ENCODE results near the gene TSC22D4.
"Not testable (repeated sequence)": the region's sequence is repeated elsewhere in the genome, so short reads cannot be mapped to it uniquely, and the experiment has no call there.

The TSC22D4 gene

GRCh38 chr7:100472854-100473499, 6.0 kb downstream of the TSC22D4 start:
- DNase-seq (ENCODE audit: low spot score): no peak

- no peak for DNase-seq (ENCODE audit: low spot score)
Measured at GRCh38 chr7:100472121-100472851, 6.7 kb downstream of the TSC22D4 start.

- DNase-seq (ENCODE audit: low spot score): no peak
Measured at GRCh38 chr7:100471021-100471420, 8.0 kb downstream of the TSC22D4 start.

- DNase-seq (ENCODE audit: low spot score): peak; percentile 79
Measured at GRCh38 chr7:100469227-100470044, 9.6 kb downstream of the TSC22D4 start.

- peak; percentile 95 for DNase-seq (ENCODE audit: low spot score)
Measured at GRCh38 chr7:100467638-100468373, 11.2 kb downstream of the TSC22D4 start.

- no peak for DNase-seq (ENCODE audit: low spot score)
Measured at GRCh38 chr7:100466653-100467605, 12.1 kb downstream of the TSC22D4 start.

GRCh38 chr7:100465702-100466311, 13.2 kb downstream of the TSC22D4 start:
- peak; percentile 97 for DNase-seq (ENCODE audit: low spot score)

GRCh38 chr7:100465299-100465698, 13.7 kb downstream of the TSC22D4 start:
- no peak for DNase-seq (ENCODE audit: low spot score)

- no peak for DNase-seq (ENCODE audit: low spot score)
Measured at GRCh38 chr7:100464791-100465190, 14.2 kb downstream of the TSC22D4 start.

- no peak for DNase-seq (ENCODE audit: low spot score)
Measured at GRCh38 chr7:100464210-100464660, 14.8 kb downstream of the TSC22D4 start, which contains the start of gene SPACDR. SPACDR (minus strand) TSS chr7:100464260; CDS start chr7:100464025, 235 bp downstream.

- DNase-seq (ENCODE audit: low spot score): no peak
Measured at GRCh38 chr7:100457033-100457432, 22.0 kb downstream of the TSC22D4 start.

GRCh38 chr7:100456562-100456961, 22.5 kb downstream of the TSC22D4 start:
- DNase-seq (ENCODE audit: low spot score): no peak

GRCh38 chr7:100455206-100455605, 23.8 kb downstream of the TSC22D4 start:
- no peak for DNase-seq (ENCODE audit: low spot score)

- not testable (repeated sequence) for DNase-seq (ENCODE audit: low spot score)
Measured at GRCh38 chr7:100453854-100454253, 25.2 kb downstream of the TSC22D4 start.

- DNase-seq (ENCODE audit: low spot score): no peak
Measured at GRCh38 chr7:100452513-100452912, 26.5 kb downstream of the TSC22D4 start.

GRCh38 chr7:100449190-100449795, 29.7 kb downstream of the TSC22D4 start:
- no peak for DNase-seq (ENCODE audit: low spot score)

- not testable (repeated sequence) for DNase-seq (ENCODE audit: low spot score)
Measured at GRCh38 chr7:100447363-100447762, 31.7 kb downstream of the TSC22D4 start.

GRCh38 chr7:100446040-100446439, 33.0 kb downstream of the TSC22D4 start:
- no peak for DNase-seq (ENCODE audit: low spot score)
